PC-3 (cell line): ENCODE data around the gene EFL1. TPM values are rescaled to one million over a fixed set of nuclear protein-coding genes. Genes with fewer than 3 reads are reported as not detected.
A peak's percentile ranks its signal among the peaks of the same experiment; 100 is the strongest.

Experiments
- ATAC-seq: fragments of 200-7000 bp; cut with Tn5 transposase; 2 replicates; pipeline ENCODE4 v1.9.1; 2020; ENCODE audit warnings: mild to moderate bottlenecking, moderate library complexity
- BruUV-seq: library from RNA; stranded (reverse); fragments of 400-500 nt; replicated peaks from 2 replicates; lab custom pipeline; 2021; lab: Mats Ljungman, UMichigan
- CTCF ChIA-PET: fragments of 300-600 bp; sonication (Branson Sonifier 250); formaldehyde crosslinking; loops from one replicate; lab custom pipeline; 2022; ENCODE audit warnings: antibody characterized with exemption; lab: Charles Lee
- POLR2A ChIA-PET: fragments of 300-600 bp; sonication (Branson Sonifier 250); formaldehyde crosslinking; loops from one replicate; lab custom pipeline; 2022; ENCODE audit warnings: antibody characterized with exemption; ENCODE audit not compliant: unreplicated experiment; lab: Charles Lee
- DNase-seq: peaks from one replicate; pipeline ENCODE4 v3.0.0-alpha.2; 2015
- H2AFZ ChIP-seq: fragments of 300-600 bp; sonication (generic); 2 replicates; pipeline ENCODE4 v1.6.0; 2016; ENCODE audit warnings: antibody characterized with exemption, low read length
- H3F3A ChIP-seq: fragments of 300-600 bp; sonication (generic); one replicate; pipeline ENCODE4 v1.6.0; 2017; ENCODE audit warnings: antibody characterized with exemption, low read length, control low read depth, mild to moderate bottlenecking; ENCODE audit not compliant: unreplicated experiment
- H3K27ac ChIP-seq: fragments of 300-600 bp; sonication (generic); 2 replicates; pipeline ENCODE4 v1.5.1; 2016; ENCODE audit warnings: mild to moderate bottlenecking, low read length
- H3K27me3 ChIP-seq: fragments of 300-600 bp; sonication (generic); 2 replicates; pipeline ENCODE4 v1.6.1; 2016; ENCODE audit warnings: low read length, mixed read lengths
- H3K36me3 ChIP-seq: fragments of 300-600 bp; sonication (generic); 2 replicates; pipeline ENCODE4 v1.6.1; 2016; ENCODE audit warnings: low read depth, mixed run types, low read length, mixed read lengths
- H3K4me1 ChIP-seq: fragments of 300-600 bp; sonication (generic); 2 replicates; pipeline ENCODE4 v1.5.1; 2016; ENCODE audit warnings: low read length; ENCODE audit not compliant: insufficient read depth
- H3K4me2 ChIP-seq: fragments of 300-600 bp; sonication (generic); 2 replicates; pipeline ENCODE4 v1.6.0; 2016; ENCODE audit warnings: low read length
- H3K4me3 ChIP-seq: fragments of 300-600 bp; sonication (generic); 2 replicates; pipeline ENCODE4 v1.5.1; 2016; ENCODE audit warnings: mild to moderate bottlenecking, low read length, mixed read lengths
- H3K79me2 ChIP-seq: fragments of 300-600 bp; sonication (generic); 2 replicates; pipeline ENCODE4 v1.6.1; 2017; ENCODE audit warnings: low read length, mixed read lengths
- H3K9ac ChIP-seq: fragments of 300-600 bp; sonication (generic); 2 replicates; pipeline ENCODE4 v1.6.0; 2016; ENCODE audit warnings: mild to moderate bottlenecking, low read length
- H3K9me2 ChIP-seq: fragments of 300-600 bp; sonication (generic); replicated peaks from 2 replicates; pipeline ENCODE4 v1.6.1; 2016; ENCODE audit warnings: mixed run types, low read length, mixed read lengths
- H3K9me3 ChIP-seq: fragments of 300-600 bp; sonication (generic); 2 replicates; pipeline ENCODE4 v1.6.1; 2016; ENCODE audit warnings: low read length, mixed read lengths
- H4K20me1 ChIP-seq: fragments of 300-600 bp; sonication (generic); 2 replicates; pipeline ENCODE4 v1.6.1; 2016; ENCODE audit warnings: low read length, mixed read lengths
- CTCF ChIP-seq: fragments of 300-600 bp; sonication (generic); conservative IDR thresholded peaks from 2 replicates; pipeline ENCODE4 v1.5.1; 2017; ENCODE audit warnings: antibody characterized with exemption, low read depth, mild to moderate bottlenecking, low read length
- EZH2 ChIP-seq: fragments of 300-600 bp; sonication (generic); IDR thresholded peaks from one replicate; pipeline ENCODE4 v1.6.1; 2017; ENCODE audit warnings: antibody characterized with exemption, mild to moderate bottlenecking, low read length; ENCODE audit not compliant: unreplicated experiment
- EZH2phosphoT487 ChIP-seq: fragments of 300-600 bp; sonication (generic); IDR thresholded peaks from 2 replicates; pipeline ENCODE4 v1.6.1; 2018; ENCODE audit warnings: mild to moderate bottlenecking, antibody characterized with exemption, low read length, borderline replicate concordance
- intact Hi-C: fragments of 100-400 bp; cut with micrococcal nuclease; formaldehyde crosslinking; loops from 2 replicates; pipeline ENCODE4 v1.9.0; 2023
- total RNA-seq: library from RNA; depleted of rRNA; stranded (reverse); fragments of >200 nt; gene quantifications from 2 replicates; pipeline ENCODE4 v1.2.3, GENCODE V29; 2014

The EFL1 gene
- total RNA-seq, 1 experiment from 2014 or later = 14.7 TPM

GRCh38 chr15:82181371-82181770 lies 81.2 kb downstream of the EFL1 start:
- Histone ChIP-seq H3K4me2 (no peak overlapping the region), H4K20me1 (no peaks in the 10 kb centered on the region), H3K36me3 (no peaks in the 10 kb centered on the region), H3K9me2 (no peaks in the 10 kb centered on the region), H3K4me1 (0 out of 2 replicates have a peak, but pooled peaks cover 7% of the 10 kb centered on the region), H3K9me3 (no peaks in the 10 kb centered on the region), H3K79me2 (no peaks in the 10 kb centered on the region), H3K9ac (no peak overlapping the region), H3K27ac (no peak overlapping the region), H2AFZ (no peak overlapping the region), H3K4me3 (no peak overlapping the region), H3K27me3 (no peaks in the 10 kb centered on the region), H3F3A (no peaks in the 10 kb centered on the region)
- no peak for TF ChIP-seq EZH2phosphoT487
- no TSS peak for BruUV-seq
- intact Hi-C loops = no loop called here
- ChIA-PET POLR2A (no interaction called here), CTCF (no interaction called here)
- DNase-seq (no peak), ATAC-seq (no peak)

GRCh38 chr15:82178061-82178460 lies 84.5 kb downstream of the EFL1 start:
- Histone ChIP-seq H3K9me2 (no peaks in the 10 kb centered on the region), H3K9ac (no peak overlapping the region), H3K79me2 (no peaks in the 10 kb centered on the region), H3K4me2 (no peak overlapping the region), H3K4me1 (no peaks in the 10 kb centered on the region), H3K36me3 (no peaks in the 10 kb centered on the region), H3F3A (no peaks in the 10 kb centered on the region), H3K9me3 (no peaks in the 10 kb centered on the region), H3K27me3 (no peaks in the 10 kb centered on the region), H4K20me1 (no peaks in the 10 kb centered on the region), H2AFZ (no peak overlapping the region), H3K4me3 (no peak overlapping the region), H3K27ac (no peak overlapping the region)
- TF ChIP-seq EZH2 (no peak), EZH2phosphoT487 (no peak), CTCF (no peak)
- intact Hi-C loops = no loop called here
- ChIA-PET POLR2A (no interaction called here), CTCF (no interaction called here)
- ATAC-seq (peak; percentile 11; the same call in 1 of the 2 replicates), DNase-seq (peak; percentile 9)
- BruUV-seq = no TSS peak

DNA sequence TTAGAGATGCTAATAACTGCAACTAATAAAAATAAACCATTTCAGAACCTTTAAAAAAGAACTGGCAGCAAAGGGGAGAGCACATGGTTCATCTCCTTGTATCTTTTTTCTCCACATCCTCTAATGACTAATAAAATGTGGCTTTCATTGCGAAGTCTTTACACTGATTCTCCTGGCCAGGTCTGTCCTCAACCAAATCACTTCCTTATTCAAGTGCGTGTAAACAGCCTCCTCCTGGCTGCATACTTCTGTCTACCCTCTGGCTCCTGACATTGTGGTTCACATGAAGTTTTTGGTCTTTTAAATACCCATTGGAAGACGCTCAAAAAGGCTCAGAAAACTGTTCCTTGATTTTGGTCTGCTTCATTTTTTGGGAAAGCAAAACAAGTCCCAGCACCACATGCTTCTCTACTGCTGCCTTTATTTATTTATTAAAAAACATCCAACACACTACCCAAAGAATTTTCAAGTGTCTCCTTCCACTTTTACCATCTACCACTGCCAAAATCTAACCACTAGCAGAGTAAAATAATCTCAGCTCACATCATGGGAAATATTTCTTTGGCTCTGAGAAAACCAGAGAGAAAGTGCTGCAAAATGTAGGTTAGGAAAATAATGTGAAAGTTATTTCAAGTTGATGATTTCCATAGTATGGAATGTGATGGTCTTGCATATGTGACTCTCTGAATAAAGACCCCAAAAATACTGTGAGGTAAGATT lies 85.1 kb downstream of the EFL1 start:
- ATAC-seq = peak; percentile 31; the same call in 1 of the 2 replicates
- POLR2A ChIA-PET = no interaction called here
- TF ChIP-seq EZH2phosphoT487 (no peak), CTCF (no peak), EZH2 (no peak)

More for the DNA sequence above, 85.1 kb downstream of the EFL1 start:
- Histone ChIP-seq H3K4me2 (no peak overlapping the region), H3K9me2 (no peaks in the 10 kb centered on the region), H3K4me3 (no peak overlapping the region), H2AFZ (no peak overlapping the region), H3K27ac (no peak overlapping the region), H3K79me2 (no peaks in the 10 kb centered on the region), H4K20me1 (no peaks in the 10 kb centered on the region), H3K27me3 (no peaks in the 10 kb centered on the region), H3K9me3 (no peaks in the 10 kb centered on the region), H3F3A (no peaks in the 10 kb centered on the region), H3K36me3 (no peaks in the 10 kb centered on the region), H3K9ac (no peak overlapping the region), H3K4me1 (peaks cover 6% of the 10 kb centered on the region)
- intact Hi-C loops = no loop called here
- peak; percentile 16 for DNase-seq
- BruUV-seq = no TSS peak
- CTCF ChIA-PET = no interaction called here
